Measurements from ENCODE around the gene DDX24.

The DDX24 gene

DNA sequence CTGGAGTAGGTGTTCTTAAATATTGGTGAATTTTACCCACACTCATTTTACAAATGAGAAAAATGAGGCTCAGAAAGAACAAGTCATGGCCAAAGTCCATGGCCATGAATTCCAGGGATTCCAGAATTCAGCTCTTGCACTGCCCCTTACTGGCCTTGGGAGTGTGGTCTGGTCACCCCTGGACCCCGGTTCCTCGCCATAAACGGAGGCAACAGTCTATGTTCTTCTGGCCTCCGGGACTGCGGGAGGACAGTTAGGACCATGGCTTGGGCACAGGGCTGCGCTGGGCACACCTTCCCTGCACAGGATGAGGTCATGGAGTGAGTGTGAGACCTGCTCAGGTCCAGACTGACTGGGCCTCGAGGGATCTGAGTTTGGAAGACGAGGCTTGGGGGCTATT, 77.0 kb downstream of the DDX24 start:
- no peak for DNase-seq

GRCh38 chr14:94003397-94003796, 77.6 kb downstream of the DDX24 start:
- no peak for DNase-seq

DNA sequence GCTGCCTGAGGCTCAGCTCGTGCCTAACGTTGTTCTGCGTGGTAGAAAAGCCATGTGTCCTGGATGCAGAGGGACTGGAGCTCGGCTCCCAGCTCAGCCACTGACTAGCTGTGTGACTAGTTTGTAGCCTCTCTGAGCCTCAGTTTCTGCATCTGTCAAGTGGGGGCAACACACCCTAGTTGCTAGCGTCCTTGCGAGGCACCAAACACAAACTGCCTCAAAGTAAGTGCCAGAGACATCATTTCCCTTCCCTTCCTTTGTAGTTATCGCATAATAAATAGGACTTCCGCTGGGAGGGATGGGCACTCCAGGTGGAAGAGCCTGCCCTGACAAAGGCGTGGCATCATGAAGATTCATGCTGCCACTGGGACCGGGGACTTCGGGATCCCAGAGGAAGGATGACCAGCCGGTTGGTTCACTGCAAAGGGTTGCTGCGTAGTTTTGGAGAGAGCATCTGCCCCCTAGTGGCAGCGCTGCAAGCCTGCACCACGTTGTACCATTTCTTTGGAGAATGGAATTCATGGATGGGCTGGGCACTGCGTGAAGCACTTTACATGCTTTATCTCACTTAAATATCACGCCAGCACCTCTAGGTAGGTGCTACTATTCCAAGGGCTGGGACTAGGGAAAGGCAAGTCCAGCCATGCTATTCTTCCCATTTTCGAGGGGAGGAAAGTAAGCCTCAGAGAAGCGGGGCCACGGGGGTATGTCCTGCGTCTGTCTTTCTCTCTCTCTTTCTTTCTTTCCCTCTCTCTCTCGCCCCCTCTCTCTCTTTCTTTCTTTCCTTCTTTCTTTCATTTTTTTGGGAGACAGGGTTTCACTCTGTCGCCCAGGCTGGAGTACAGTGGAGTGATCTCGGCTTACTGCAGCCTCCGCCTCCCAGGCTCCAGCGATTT, 79.3 kb downstream of the DDX24 start:
- peak; percentile 29 for DNase-seq

GRCh38 chr14:94001016-94001415, 80.0 kb downstream of the DDX24 start:
- DNase-seq: no peak

- no peak for DNase-seq
These were observed 80.7 kb downstream of the DDX24 start for GRCh38 chr14:94000267-94000666.

GRCh38 chr14:93999573-93999972, 81.4 kb downstream of the DDX24 start:
- no peak for DNase-seq

DNA sequence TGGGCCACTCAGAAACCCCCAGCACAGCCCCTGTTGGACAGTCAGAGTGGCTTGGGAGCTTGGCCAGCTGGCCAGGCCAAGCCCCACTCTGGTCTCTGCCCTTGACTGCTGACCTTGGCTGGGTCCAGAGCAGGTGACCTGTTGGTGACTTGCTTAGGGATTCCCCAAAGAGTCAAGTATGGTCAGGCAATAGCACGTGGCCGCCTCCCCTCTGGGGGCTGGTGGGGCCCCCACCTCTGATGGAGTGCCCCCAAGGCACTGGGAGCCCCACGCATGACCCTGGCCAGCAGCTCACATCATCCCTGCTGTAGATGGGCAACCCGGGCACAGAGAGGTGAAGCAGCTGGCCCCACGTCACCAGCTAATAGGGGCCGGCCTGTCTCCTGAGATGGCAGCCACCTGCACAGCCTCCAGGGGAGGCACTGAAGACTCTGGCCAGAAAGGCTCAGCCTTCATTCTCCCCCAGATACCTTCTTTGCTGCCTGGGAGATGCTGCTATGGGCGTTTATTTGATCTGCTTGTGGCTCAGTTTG, 82.1 kb downstream of the DDX24 start:
- DNase-seq: no peak

Measured in effector CD8-positive, alpha-beta T cell (primary cell).